Heart left ventricle (tissue), 16 donors: Measurements from ENCODE around the gene OTUD7B. TPM values are rescaled to one million over a fixed set of nuclear protein-coding genes. Genes with fewer than 3 reads are reported as not detected.
"Not testable (repeated sequence)": the region's sequence is repeated elsewhere in the genome, so short reads cannot be mapped to it uniquely, and the experiment has no call there.

Source experiments
- ATAC-seq, 4 donors: fragments of 200-7000 bp; cut with Tn5 transposase; one replicate each; pipeline ENCODE4 v1.9.1; 2020 to 2022; ENCODE audit warnings: moderate library complexity in 4 of 4, mild to moderate bottlenecking in 3 of 4, moderate number of reproducible peaks in 1 of 4
- DNase-seq, 5 donors: peaks; one replicate each; pipeline ENCODE4 v3.0.0-alpha.2; 2020
- H3K27ac ChIP-seq, 12 donors: fragments of 200-600 bp; sonication (generic) in 4 of 12; one replicate each; pipeline versions ENCODE4 v1.5.0 to v1.8.0; 2016 to 2022; ENCODE audit warnings: mild to moderate bottlenecking in 2 of 12
- H3K27me3 ChIP-seq, 9 donors: fragments of 200-600 bp; sonication (generic) in 2 of 9; one replicate each; pipeline versions ENCODE4 v1.5.1 to v1.8.0; 2016 to 2022; ENCODE audit warnings: mild to moderate bottlenecking in 3 of 9
- H3K36me3 ChIP-seq, 9 donors: fragments of 200-600 bp; sonication (generic) in 2 of 9; one replicate each; pipeline versions ENCODE4 v1.5.0 to v1.8.0; 2018 to 2022; ENCODE audit warnings: mild to moderate bottlenecking in 2 of 9
- H3K4me1 ChIP-seq, 12 donors: fragments of 200-600 bp; sonication (generic) in 4 of 12; one replicate each; pipeline versions ENCODE4 v1.5.0 to v1.8.0; 2016 to 2022; ENCODE audit warnings: mild to moderate bottlenecking in 3 of 12
- H3K4me3 ChIP-seq, 12 donors: fragments of 200-600 bp; sonication (generic) in 4 of 12; one replicate each; pipeline versions ENCODE4 v1.5.0 to v1.8.0; 2017 to 2022; ENCODE audit warnings: mild to moderate bottlenecking in 9 of 12, moderate library complexity in 4 of 12
- H3K9me3 ChIP-seq, 12 donors: fragments of 200-600 bp; sonication (generic) in 4 of 12; one replicate each; pipeline versions ENCODE4 v1.5.0 to v1.8.0; 2016 to 2022; ENCODE audit warnings: mild to moderate bottlenecking in 1 of 12
- CTCF ChIP-seq, 12 donors: fragments of 200-600 bp; sonication (generic) in 4 of 12; IDR thresholded peaks; one replicate each; pipeline versions ENCODE4 v1.5.0 to v1.8.0; 2018 to 2022; ENCODE audit warnings: antibody characterized with exemption in 12 of 12, mild to moderate bottlenecking in 5 of 12
- POLR2A ChIP-seq, 2 donors: fragments of 450-650 bp; IDR thresholded peaks; one replicate each; pipeline ENCODE4 v1.6.1; 2017; ENCODE audit warnings: antibody characterized with exemption in 2 of 2, mild to moderate bottlenecking in 2 of 2, moderate library complexity in 2 of 2
- WGBS, 4 donors: extraction: QIAGEN DNeasy Blood & Tissue Kit in 2 of 4; methylation state at CpG; one replicate each; pipeline versions ENCODE4 v1.1.5 to v1.1.7; 2013 to 2018; 5-methylcytosine and 5-hydroxymethylcytosine counted together
- intact Hi-C, 10 donors: fragments of 100-400 bp; cut with DNase I; formaldehyde crosslinking; loops; one replicate each; pipeline versions ENCODE4 v1.11.1 to v1.14.2; 2022
- polyA plus RNA-seq, 2 donors: library from polyadenylated mRNA; stranded (reverse); fragments of 200-250 nt; gene quantifications; one replicate each; pipeline ENCODE4 v1.2.3, GENCODE V29; 2013
- total RNA-seq, 9 donors: library from RNA; depleted of rRNA in 2 of 9; stranded (reverse); fragments of >200 nt in 2 of 9; fragmentation: NEBNext Ultra II Directional in 3 of 9; extraction: Animal tissue kit (Norgen Biotek cat#: 25700) in 3 of 9; gene quantifications; one replicate each; pipeline versions ENCODE4 v1.1.0 to v1.2.4, GENCODE V29; 2016 to 2023
- donor health status: ischemic (EF 13 %, LVEDD 7.1; RV severe dilation, severe dysfunction).
- donor health status: healthy with polysubstance abuse.
- donor health status: DM: no; HTN: yes; CAD: no.
- donor health status: DM: no; HTN: no; CAD: no.
- donor health status: ischemic (EF 25% LVEDD 6.9; RV normal size, moderate dysfunction).
- donor health status: ischemic (EF 25% LVEDD 5.7; RV mildly dilated, moderate dysfunction).
- donor health status: healthy.
- donor health status: DM: yes; HTN: yes; CAD: no.
- donor health status: ischemic (EF 35%, LVEDD 5.7; RV mildly dilated, moderate dysfunction).
- donor health status: nonischemic (EF 11% LVEDD 7.7; RV severe dilation, severe dysfunction).
- donor health status: DM: yes; HTN: yes; CAD: no.
- donor health status: PGD.
- donor health status: ischemic (EF 29% LVEDD 5.4; RV normal size, mild dysfunction).
- donor health status: nonischemic (EF 23%, LVEDD 6.1; RV moderate dilation, normal function).

The OTUD7B gene
- total and polyA plus RNA-seq, 11 donors = 8.1 to 36.2 (median 24.7) TPM

DNA sequence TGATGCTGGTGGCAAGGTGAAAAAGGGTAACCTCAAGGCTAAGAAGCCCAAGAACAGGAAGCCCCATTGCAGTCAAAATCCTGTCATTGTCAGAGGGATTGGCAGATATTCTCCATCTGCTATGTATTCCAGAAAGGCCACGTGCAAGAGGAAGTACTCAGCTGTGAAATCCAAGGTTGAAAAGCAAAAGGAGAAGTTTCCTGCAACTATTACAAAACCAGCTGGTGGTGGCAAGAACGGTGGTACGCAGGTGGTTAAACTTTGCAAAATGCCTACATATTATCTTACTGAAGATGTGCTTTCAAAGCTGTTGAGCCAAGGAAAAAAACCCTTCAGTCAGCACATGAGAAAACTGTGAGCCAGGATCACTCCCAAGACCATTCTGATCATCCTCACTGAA lies 43.4 kb upstream of the OTUD7B start:
- TF ChIP-seq CTCF (IDR thresholded peaks at IDR 0.05) = no peak
- no peak for TF ChIP-seq POLR2A (IDR thresholded peaks at IDR 0.05)
- Histone ChIP-seq H3K4me3 (no peak overlapping the region), H3K27me3 (no peaks in the 10 kb centered on the region), H3K9me3 (peaks cover 0 to 4% (median 0%) of the 10 kb centered on the region in 12 donors), H3K4me1 (peaks cover 0 to 20% (median 0%) of the 10 kb centered on the region in 12 donors), H3K27ac (no peak overlapping the region), H3K36me3 (no peaks in the 10 kb centered on the region)
- DNase-seq = no peak
- WGBS, 4 donors = 50 to 55% (median 53%) methylated on average over 3 of the region's 3 CpGs
- ATAC-seq = no peak
- intact Hi-C loops = loop anchor here in 6 of 10 donors (5.0 to 10.0 kb wide), 4 partner anchors 37 to 159 kb away; partner anchors contain the start of genes OTUD7B (in 2 of the 6) and BOLA1 (in 1 of the 6)

GRCh38 chr1:150051905-150052412 lies 41.4 kb upstream of the OTUD7B start:
- not testable (repeated sequence) for H3K27me3 ChIP-seq, DNase-seq, H3K36me3 ChIP-seq, H3K9me3 ChIP-seq, ATAC-seq, H3K27ac ChIP-seq, H3K4me3 ChIP-seq
- intact Hi-C loops = loop anchor here in 8 of 10 donors (2.0 to 10.0 kb wide), 5 partner anchors 35 to 157 kb away; partner anchors contain the start of genes OTUD7B (in 2 of the 8) and BOLA1 (in 1 of the 8)
- WGBS, 4 donors = 9 to 19% (median 10%) methylated on average over 3 of the region's 3 CpGs
- H3K4me1 ChIP-seq = peaks cover 0 to 18% (median 0%) of the 10 kb centered on the region in 12 donors

DNA sequence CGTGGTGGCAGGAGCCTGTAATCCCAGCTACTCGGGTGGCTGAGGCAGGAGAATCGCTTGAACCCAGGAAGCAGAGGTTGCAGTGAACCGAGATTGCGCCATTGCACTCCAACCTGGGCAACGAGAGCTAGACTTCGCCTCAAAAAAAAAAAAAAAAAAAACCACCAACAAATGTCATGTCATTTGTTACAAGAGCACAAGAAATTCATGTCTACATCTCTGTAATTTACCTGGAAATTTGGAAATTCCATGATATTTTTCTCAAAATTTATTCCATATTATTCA lies 40.5 kb upstream of the OTUD7B start:
- peaks cover 0 to 13% (median 0%) of the 10 kb centered on the region in 12 donors for H3K4me1 ChIP-seq
- ATAC-seq (no peak), DNase-seq (no peak)
- H3K4me3 ChIP-seq = no peak overlapping the region
- H3K27ac ChIP-seq = no peak overlapping the region
- no peaks in the 10 kb centered on the region for H3K27me3 ChIP-seq
- peaks cover 0 to 4% (median 0%) of the 10 kb centered on the region in 12 donors for H3K9me3 ChIP-seq
- H3K36me3 ChIP-seq = peaks cover 0 to 9% (median 0%) of the 10 kb centered on the region in 9 donors
- no peak for TF ChIP-seq POLR2A (IDR thresholded peaks at IDR 0.05)
- no peak for TF ChIP-seq CTCF (IDR thresholded peaks at IDR 0.05)
- WGBS, 4 donors = 63 to 78% (median 75%) methylated on average over 7 of the region's 7 CpGs
- intact Hi-C loops = loop anchor here in 8 of 10 donors (2.0 to 10.0 kb wide), 5 partner anchors 34 to 156 kb away; partner anchors contain the start of genes OTUD7B (in 2 of the 8) and BOLA1 (in 1 of the 8)

DNA sequence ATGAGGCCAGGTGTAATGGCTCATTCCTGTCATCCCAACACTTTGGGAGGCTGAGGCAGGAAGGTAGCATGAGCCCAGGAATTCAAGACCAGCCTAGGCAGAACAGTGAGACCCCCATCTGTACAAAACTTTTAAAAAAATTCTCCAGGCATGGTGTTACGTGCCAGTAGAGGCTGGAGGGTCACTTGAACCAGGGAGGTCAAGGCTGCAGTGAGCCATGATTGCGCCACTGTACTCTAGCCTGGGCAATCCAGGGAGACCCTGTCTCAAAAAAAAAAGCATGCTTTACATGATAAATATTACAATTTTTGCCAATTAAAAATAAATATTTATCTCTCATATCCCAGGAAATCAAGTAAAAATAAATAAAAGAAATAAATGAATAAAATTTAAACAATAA lies 39.4 kb upstream of the OTUD7B start:
- TF ChIP-seq CTCF (IDR thresholded peaks at IDR 0.05) (no peak), POLR2A (IDR thresholded peaks at IDR 0.05) (no peak)
- intact Hi-C loops = loop anchor here (1.0 to 10.0 kb wide), 6 partner anchors 33 to 155 kb away; partner anchors contain the start of genes OTUD7B (in 2 of the 10) and BOLA1 (in 1 of the 10)
- DNase-seq (no peak), ATAC-seq (no peak)
- H3K36me3 ChIP-seq = peaks cover 0 to 9% (median 0%) of the 10 kb centered on the region in 9 donors
- H3K27ac ChIP-seq = no peak overlapping the region
- WGBS, 4 donors = 88 to 100% (median 93%) methylated on average over 2 of the region's 2 CpGs
- H3K4me1 ChIP-seq = peaks cover 0 to 13% (median 0%) of the 10 kb centered on the region in 12 donors
- H3K9me3 ChIP-seq = peaks cover 0 to 4% (median 0%) of the 10 kb centered on the region in 12 donors
- no peaks in the 10 kb centered on the region for H3K27me3 ChIP-seq
- H3K4me3 ChIP-seq = no peak overlapping the region

GRCh38 chr1:150034336-150034735 lies 23.8 kb upstream of the OTUD7B start:
- DNase-seq = no peak
- Histone ChIP-seq H3K36me3 (no peaks in the 10 kb centered on the region), H3K4me3 (no peak overlapping the region), H3K27me3 (no peaks in the 10 kb centered on the region), H3K4me1 (no peaks in the 10 kb centered on the region), H3K27ac (no peak overlapping the region), H3K9me3 (no peaks in the 10 kb centered on the region)
- TF ChIP-seq CTCF (IDR thresholded peaks at IDR 0.05) = no peak
- no peak for TF ChIP-seq POLR2A (IDR thresholded peaks at IDR 0.05)
- no peak for ATAC-seq
- intact Hi-C loops = no loop called here
